DOHH2 (cell line): Measurements from ENCODE around the gene DHX36.

Source experiments
- EZH2phosphoT487 ChIP-seq: fragments of 200-600 bp; sonication (generic); IDR thresholded peaks from 2 replicates; pipeline ENCODE4 v1.6.1; 2017; ENCODE audit warnings: borderline replicate concordance, mild to moderate bottlenecking, antibody characterized with exemption, low read length, moderate library complexity, mixed read lengths
- TF ChIP-seq, protein P1 (sequence below): fragments of 200-600 bp; sonication (generic); IDR thresholded peaks from one replicate; pipeline ENCODE4 v1.5.1; 2014; ENCODE audit warnings: antibody characterized with exemption, mild to moderate bottlenecking, low read depth, low read length; ENCODE audit not compliant: poor library complexity, severe bottlenecking

DNA sequence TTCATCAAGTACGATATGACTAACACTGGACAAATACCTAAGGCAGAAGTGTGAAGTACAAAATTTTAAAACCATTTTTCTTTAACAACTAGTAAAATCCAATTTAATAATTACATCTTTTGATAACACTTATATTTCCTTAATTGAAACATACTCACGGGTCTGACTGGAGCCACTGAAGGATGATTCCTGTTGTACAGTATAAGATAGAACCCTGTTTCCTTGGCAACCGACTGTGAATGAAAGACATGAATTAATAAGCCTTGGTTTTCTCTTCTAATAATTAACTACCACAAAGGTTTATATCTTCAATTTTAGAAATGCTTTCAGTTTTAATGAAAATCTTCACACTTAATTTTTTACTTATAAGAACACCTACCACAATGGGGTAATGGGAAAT, 19.4 kb downstream of the DHX36 start:
- TF ChIP-seq, protein P1, sequence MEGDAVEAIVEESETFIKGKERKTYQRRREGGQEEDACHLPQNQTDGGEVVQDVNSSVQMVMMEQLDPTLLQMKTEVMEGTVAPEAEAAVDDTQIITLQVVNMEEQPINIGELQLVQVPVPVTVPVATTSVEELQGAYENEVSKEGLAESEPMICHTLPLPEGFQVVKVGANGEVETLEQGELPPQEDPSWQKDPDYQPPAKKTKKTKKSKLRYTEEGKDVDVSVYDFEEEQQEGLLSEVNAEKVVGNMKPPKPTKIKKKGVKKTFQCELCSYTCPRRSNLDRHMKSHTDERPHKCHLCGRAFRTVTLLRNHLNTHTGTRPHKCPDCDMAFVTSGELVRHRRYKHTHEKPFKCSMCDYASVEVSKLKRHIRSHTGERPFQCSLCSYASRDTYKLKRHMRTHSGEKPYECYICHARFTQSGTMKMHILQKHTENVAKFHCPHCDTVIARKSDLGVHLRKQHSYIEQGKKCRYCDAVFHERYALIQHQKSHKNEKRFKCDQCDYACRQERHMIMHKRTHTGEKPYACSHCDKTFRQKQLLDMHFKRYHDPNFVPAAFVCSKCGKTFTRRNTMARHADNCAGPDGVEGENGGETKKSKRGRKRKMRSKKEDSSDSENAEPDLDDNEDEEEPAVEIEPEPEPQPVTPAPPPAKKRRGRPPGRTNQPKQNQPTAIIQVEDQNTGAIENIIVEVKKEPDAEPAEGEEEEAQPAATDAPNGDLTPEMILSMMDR: no peak
- no peak for TF ChIP-seq EZH2phosphoT487
